Uterus (tissue), 2 donors: ENCODE data around the gene RHEB.

ENCODE experiments used
- CTCF ChIP-seq, 4 experiments: fragments of 200-600 bp in 2 of 4; fragments of 450-650 bp in 2 of 4; sonication (generic) in 2 of 4; IDR thresholded peaks; one replicate each; pipeline ENCODE4 v1.5.1; 2016 to 2019; ENCODE audit warnings: antibody characterized with exemption in 4 of 4, mild to moderate bottlenecking in 2 of 4, moderate library complexity in 1 of 4
- POLR2A ChIP-seq, 2 donors: fragments of 450-650 bp; IDR thresholded peaks; one replicate each; pipeline ENCODE4 v1.6.1; 2016; ENCODE audit warnings: antibody characterized with exemption in 2 of 2, mild to moderate bottlenecking in 1 of 2, moderate library complexity in 1 of 2

GRCh38 chr7:151423936-151424335, 95.8 kb downstream of the RHEB start:
- no peak for TF ChIP-seq POLR2A (IDR thresholded peaks at IDR 0.05)
- no peak for TF ChIP-seq CTCF (IDR thresholded peaks at IDR 0.05)
